A549 (cell line): Measurements from ENCODE around the gene ANGPT4. TPM values are rescaled to one million over a fixed set of nuclear protein-coding genes. Genes with fewer than 3 reads are reported as not detected.

ENCODE experiments used
- ATAC-seq, 2 experiments: fragments of 200-7000 bp in 1 of 2; fragments of >200 bp in 1 of 2; cut with Nextera tagmentation in 1 of 2; cut with Tn5 transposase in 1 of 2; 3 replicates each; pipeline versions ENCODE4 v1.8.0 to v1.9.1; 2018 to 2020; ENCODE audit warnings: mild to moderate bottlenecking in 1 of 2, moderate library complexity in 1 of 2
- CTCF ChIA-PET: fragments of 300-600 bp; sonication (Branson Sonifier 250); formaldehyde crosslinking; extraction: SDS; loops from one replicate; lab custom pipeline; 2021; ENCODE audit warnings: antibody characterized with exemption, inconsistent platforms; lab: Yijun Ruan, JAX
- POLR2A ChIA-PET: fragments of 350-600 bp; formaldehyde crosslinking; extraction: SDS; loops from one replicate; lab custom pipeline; 2021; ENCODE audit warnings: antibody characterized with exemption, inconsistent platforms; lab: Yijun Ruan, JAX
- DNase-seq, 2 experiments: peaks; one replicate each; pipeline versions ENCODE4 v3.0.0 to v3.0.0-alpha.2; 2011 to 2016; ENCODE audit warnings: low read depth in 1 of 2, low spot score in 1 of 2
- FAIRE-seq: peaks from 2 replicates; lab custom pipeline; 2011; peaks lifted over from hg19 to GRCh38; lab: Jason Lieb, UNC
- H3K27ac ChIP-seq, 2 experiments: fragments of >200 bp; sonication (Bioruptor Twin); formaldehyde crosslinking; 3 replicates each; pipeline ENCODE4 v1.5.1; 2016 to 2017
- H3K4me1 ChIP-seq: fragments of >200 bp; sonication (Bioruptor Twin); formaldehyde crosslinking; 3 replicates; pipeline ENCODE4 v1.6.1; 2016
- H3K4me2 ChIP-seq: fragments of >200 bp; sonication (Bioruptor Twin); formaldehyde crosslinking; 3 replicates; pipeline ENCODE4 v1.6.1; 2016
- H3K4me3 ChIP-seq: fragments of >200 bp; sonication (Bioruptor Twin); formaldehyde crosslinking; 3 replicates; pipeline ENCODE4 v1.5.1; 2016
- H3K9me3 ChIP-seq: fragments of >200 bp; sonication (Bioruptor Twin); formaldehyde crosslinking; 3 replicates; pipeline ENCODE4 v1.6.1; 2016
- BHLHE40 ChIP-seq: IDR thresholded peaks from 2 replicates; pipeline ENCODE4 v1.6.1; 2012; ENCODE audit warnings: low read depth, low read length, inconsistent platforms
- CBX2 ChIP-seq: fragments of 200-600 bp; sonication (generic); IDR thresholded peaks from 2 replicates; pipeline ENCODE4 v1.6.1; 2016; ENCODE audit warnings: low read depth, mild to moderate bottlenecking, borderline replicate concordance
- CBX8 ChIP-seq: fragments of 200-600 bp; sonication (generic); IDR thresholded peaks from 2 replicates; pipeline ENCODE4 v1.6.1; 2016
- CHD2 ChIP-seq: fragments of 150-350 bp; IDR thresholded peaks from 2 replicates; pipeline ENCODE4 v1.6.1; 2014; ENCODE audit warnings: low read length; ENCODE audit not compliant: partially characterized antibody
- CTCF ChIP-seq: fragments of >200 bp; sonication (Bioruptor Twin); formaldehyde crosslinking; IDR thresholded peaks from 3 replicates; pipeline ENCODE4 v1.5.1; 2016
- EHMT2 ChIP-seq: fragments of 200-600 bp; sonication (generic); IDR thresholded peaks from 2 replicates; pipeline ENCODE4 v1.6.1; 2016; ENCODE audit warnings: antibody characterized with exemption, low read depth, mild to moderate bottlenecking, moderate library complexity
- ESRRA ChIP-seq: fragments of 150-350 bp; IDR thresholded peaks from 2 replicates; pipeline ENCODE4 v1.6.1; 2014; ENCODE audit warnings: mild to moderate bottlenecking, low read length, borderline replicate concordance
- FOXS1 ChIP-seq: fragments of 250-450 bp; sonication (Bioruptor Pico); IDR thresholded peaks from 2 replicates; pipeline ENCODE4 v1.5.0; 2020; ENCODE audit warnings: mild to moderate bottlenecking, moderate library complexity
- HDAC2 ChIP-seq: fragments of 200-600 bp; sonication (generic); IDR thresholded peaks from 2 replicates; pipeline ENCODE4 v1.6.1; 2016
- HOXA7 ChIP-seq: fragments of 250-450 bp; sonication (Bioruptor Pico); IDR thresholded peaks from 2 replicates; pipeline ENCODE4 v1.5.0; 2020; ENCODE audit warnings: mild to moderate bottlenecking, moderate library complexity
- HOXB13 ChIP-seq: fragments of 250-450 bp; sonication (Bioruptor Pico); IDR thresholded peaks from 2 replicates; pipeline ENCODE4 v1.5.0; 2020; ENCODE audit warnings: low read depth, mild to moderate bottlenecking, moderate library complexity
- HOXB5 ChIP-seq: fragments of 250-450 bp; sonication (Bioruptor Pico); IDR thresholded peaks from 2 replicates; pipeline ENCODE4 v1.5.0; 2020; ENCODE audit warnings: mild to moderate bottlenecking, moderate library complexity
- JUN ChIP-seq, 2 experiments: fragments of >200 bp; sonication (Bioruptor Twin); formaldehyde crosslinking; IDR thresholded peaks; 2 replicates in 1 of 2; 3 replicates in 1 of 2; pipeline ENCODE4 v1.6.1; 2016 to 2017
- JUNB ChIP-seq: fragments of >200 bp; sonication (Bioruptor Twin); formaldehyde crosslinking; IDR thresholded peaks from 2 replicates; pipeline ENCODE4 v1.6.1; 2016
- KDM5A ChIP-seq: fragments of 200-600 bp; sonication (generic); IDR thresholded peaks from 2 replicates; pipeline ENCODE4 v1.6.1; 2016; ENCODE audit warnings: antibody characterized with exemption, mild to moderate bottlenecking
- MYC ChIP-seq: IDR thresholded peaks from 2 replicates; pipeline ENCODE4 v1.6.1; 2012; ENCODE audit warnings: mild to moderate bottlenecking, inconsistent platforms, low read length, improper control_type of control experiment, borderline replicate concordance
- POLR2A ChIP-seq: IDR thresholded peaks from 2 replicates; pipeline ENCODE4 v1.6.1; 2012; ENCODE audit warnings: mild to moderate bottlenecking, low read length
- RCOR1 ChIP-seq: fragments of 150-350 bp; IDR thresholded peaks from 2 replicates; pipeline ENCODE4 v1.6.1; 2014; ENCODE audit warnings: antibody characterized with exemption, low read length, low read depth
- REST ChIP-seq: fragments of 200-600 bp; sonication (generic); IDR thresholded peaks from 2 replicates; pipeline ENCODE4 v1.6.1; 2016; ENCODE audit warnings: antibody characterized with exemption, mild to moderate bottlenecking, moderate library complexity
- RNF2 ChIP-seq: fragments of 200-600 bp; sonication (generic); IDR thresholded peaks from 2 replicates; pipeline ENCODE4 v1.6.1; 2016; ENCODE audit warnings: low read depth, mild to moderate bottlenecking, antibody characterized with exemption, moderate library complexity, borderline replicate concordance
- SMC3 ChIP-seq: fragments of >200 bp; sonication (Bioruptor Twin); formaldehyde crosslinking; IDR thresholded peaks from 3 replicates; pipeline ENCODE4 v1.6.1; 2018; ENCODE audit warnings: inconsistent platforms
- SREBF2 ChIP-seq: fragments of 450-650 bp; IDR thresholded peaks from 2 replicates; pipeline ENCODE4 v1.6.1; 2014; ENCODE audit warnings: mild to moderate bottlenecking, moderate library complexity
- TP53 ChIP-seq: fragments of 250-450 bp; sonication (Bioruptor Pico); IDR thresholded peaks from 2 replicates; pipeline ENCODE4 v1.5.0; 2021; ENCODE audit warnings: mild to moderate bottlenecking, moderate library complexity
- ZC3H11A ChIP-seq: fragments of 450-650 bp; IDR thresholded peaks from 2 replicates; pipeline ENCODE4 v1.6.1; 2014; ENCODE audit warnings: antibody characterized with exemption, mild to moderate bottlenecking
- ZNF302 ChIP-seq: fragments of 250-450 bp; sonication (Bioruptor Pico); IDR thresholded peaks from 2 replicates; pipeline ENCODE4 v1.9.0; 2021; ENCODE audit warnings: inconsistent platforms, mild to moderate bottlenecking, moderate library complexity
- ZSCAN20 ChIP-seq: fragments of 250-450 bp; sonication (Bioruptor Pico); IDR thresholded peaks from 2 replicates; pipeline ENCODE4 v1.8.0; 2022; ENCODE audit warnings: mild to moderate bottlenecking, moderate library complexity
- WGBS: methylation state at CpG from one replicate; pipeline ENCODE4 v1.1.6; 2017; ENCODE audit errors: missing lambda C conversion rate; 5-methylcytosine and 5-hydroxymethylcytosine counted together
- polyA plus RNA-seq, 4 experiments: library from polyadenylated mRNA; depleted of rRNA in 3 of 4; stranded (reverse); fragments of >200 nt; fragmentation: RNase III in 1 of 4; extraction: RNeasy Plus Mini Kit Qiagen cat#74134 plus additional on column Dnase treatment in 1 of 4; gene quantifications; 2 replicates in 3 of 4; 3 replicates in 1 of 4; pipeline ENCODE4 v1.2.3, GENCODE V29; 2011 to 2017

Gene ANGPT4
- polyA plus RNA-seq, 2 of the 4 experiments (the other 2 are of a cell fraction): 0.04 TPM; not detected in 1

GRCh38 chr20:911882-912600, 4.1 kb downstream of the ANGPT4 start:
- Histone ChIP-seq H3K9me3 (no peaks in the 10 kb centered on the region), H3K4me2 (no peak overlapping the region), H3K27ac (peak overlapping the region in 1 of 2 experiments; percentile 61; a peak in 1 of 6 replicates), H3K4me1 (peaks cover 15% of the 10 kb centered on the region), H3K4me3 (no peak overlapping the region)
- ATAC-seq (no peak), DNase-seq (no peak), FAIRE-seq (no peak)
- TF ChIP-seq ESRRA (no peak), POLR2A (no peak), ZSCAN20 (no peak), KDM5A (no peak), CHD2 (no peak), JUNB (no peak), MYC (no peak), HOXA7 (CRISPR knock-in tag) (no peak), JUN (IDR thresholded peaks at IDR 0.05) (no peak), ZNF302 (CRISPR knock-in tag) (no peak), REST (no peak)
- ChIA-PET CTCF (interaction anchor here (1.4 to 5.6 kb wide), 6 partner anchors 44 to 97 kb away, joined by 3 to 25 read pairs (median 5); no protein-coding TSS in a partner anchor), POLR2A (no interaction called here)
- WGBS: 38% methylated on average over 5 of the region's 5 CpGs

GRCh38 chr20:910870-911770, 5.0 kb downstream of the ANGPT4 start:
- Histone ChIP-seq H3K27ac (peak overlapping the region in 1 of 2 experiments; percentile 61; a peak in 3 of 6 replicates), H3K4me2 (peak overlapping the region; percentile 35), H3K9me3 (no peaks in the 10 kb centered on the region), H3K4me3 (no peak overlapping the region), H3K4me1 (peaks cover 15% of the 10 kb centered on the region)
- no peak for TF ChIP-seq HDAC2
- TF ChIP-seq CBX2: no peak
- TF ChIP-seq ZC3H11A: no peak
- no peak for TF ChIP-seq TP53 (CRISPR knock-in tag)
- TF ChIP-seq SREBF2: no peak
- TF ChIP-seq EHMT2: no peak
- TF ChIP-seq CTCF: no peak
- TF ChIP-seq CHD2: no peak
- no peak for TF ChIP-seq ZSCAN20
- TF ChIP-seq RCOR1: no peak
- TF ChIP-seq ESRRA: no peak
- TF ChIP-seq BHLHE40: no peak
- TF ChIP-seq RNF2: no peak
- TF ChIP-seq CBX8: no peak
- no peak for TF ChIP-seq HOXB5 (CRISPR knock-in tag)
- TF ChIP-seq SMC3: no peak
- TF ChIP-seq HOXB13 (CRISPR knock-in tag): no peak
- TF ChIP-seq FOXS1: no peak
- CTCF ChIA-PET: interaction anchor here (1.5 to 5.6 kb wide), 3 partner anchors 45 to 94 kb away, joined by 3 to 25 read pairs (median 5); no protein-coding TSS in a partner anchor
- FAIRE-seq (no peak), DNase-seq (no peak), ATAC-seq (peak in 1 of 2 experiments; percentile 48; a peak in 3 of 6 replicates)
- POLR2A ChIA-PET: no interaction called here
- WGBS: 52% methylated on average over 12 of the region's 12 CpGs
